Activated naive CD8-positive, alpha-beta T cell treated with anti-CD3 and anti-CD28 coated beads, Interleukin-2, amount 10 ng/mL, durations not matched to agents 7 days and 5 days (primary cell): ENCODE measurements around the gene PRDX6. TPM values are rescaled to one million over a fixed set of nuclear protein-coding genes. Genes with fewer than 3 reads are reported as not detected.
"Not testable (repeated sequence)": the region's sequence is repeated elsewhere in the genome, so short reads cannot be mapped to it uniquely, and the experiment has no call there.

Source experiments
- ATAC-seq: fragments of 150-1000 bp; cut with Tn5 transposase; one replicate; pipeline ENCODE4 v1.10.0; 2021; ENCODE audit warnings: low read depth, moderate library complexity
- POLR2A ChIA-PET: fragments of 350-600 bp; sonication (Branson Sonifier 250); formaldehyde crosslinking; loops from one replicate; lab custom pipeline; 2021; ENCODE audit warnings: antibody characterized with exemption; lab: Charles Lee
- DNase-seq: peaks from one replicate; pipeline ENCODE4 v3.0.0; 2021
- H3K27ac Mint-ChIP-seq: one replicate; pipeline ENCODE4 v1.8.0; 2022; ENCODE audit warnings: mild to moderate bottlenecking, mixed read lengths
- H3K27me3 Mint-ChIP-seq: one replicate; pipeline ENCODE4 v1.8.0; 2022; ENCODE audit warnings: mild to moderate bottlenecking, moderate library complexity, mixed read lengths
- H3K36me3 Mint-ChIP-seq: one replicate; pipeline ENCODE4 v1.8.0; 2021; ENCODE audit warnings: mild to moderate bottlenecking, mixed read lengths
- H3K4me1 Mint-ChIP-seq: one replicate; pipeline ENCODE4 v1.8.0; 2021; ENCODE audit warnings: mixed read lengths
- H3K4me3 Mint-ChIP-seq: one replicate; pipeline ENCODE4 v1.8.0; 2022; ENCODE audit warnings: mild to moderate bottlenecking, moderate library complexity, mixed read lengths
- H3K9me3 Mint-ChIP-seq: one replicate; pipeline ENCODE4 v1.8.0; 2021; ENCODE audit warnings: mixed read lengths
- total RNA-seq, 2 experiments: library from RNA; stranded (reverse); gene quantifications; one replicate each; pipeline ENCODE4 v1.2.3, GENCODE V29; 2021

PRDX6 gene
- total RNA-seq, 2 experiments from 2014 or later, result 136 to 137 TPM

DNA sequence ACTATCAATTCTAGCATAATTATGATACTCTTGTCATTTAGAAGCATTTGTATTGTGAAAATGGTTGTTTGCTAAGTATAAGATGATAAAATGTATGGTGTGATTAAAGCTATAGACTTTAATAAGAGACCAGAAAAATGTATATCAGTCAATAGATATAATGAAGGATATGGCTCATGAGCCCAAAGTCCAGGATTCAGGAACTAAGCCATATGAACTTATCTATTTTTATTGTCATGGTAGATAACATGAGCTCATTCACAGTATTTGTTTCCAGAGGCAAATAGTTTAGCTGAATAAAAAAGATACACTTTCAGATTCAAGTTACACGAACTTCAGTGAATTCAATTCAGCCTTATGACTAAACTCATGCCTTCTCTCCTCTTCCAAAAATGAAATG lies 32.7 kb downstream of the PRDX6 start:
- H3K9me3 Mint-ChIP-seq, result peaks cover 12% of the 10 kb centered on the region
- no peak overlapping the region for H3K27ac Mint-ChIP-seq
- POLR2A ChIA-PET, result interaction anchor here (0.9 kb wide), 1 partner anchor 9 kb away, joined by 3 read pairs; no protein-coding TSS in a partner anchor
- no peak overlapping the region for H3K4me3 Mint-ChIP-seq
- DNase-seq (no peak), ATAC-seq (no peak)
- H3K27me3 Mint-ChIP-seq, result peaks cover 6% of the 10 kb centered on the region
- no peaks in the 10 kb centered on the region for H3K4me1 Mint-ChIP-seq
- H3K36me3 Mint-ChIP-seq, result peaks cover 12% of the 10 kb centered on the region

DNA sequence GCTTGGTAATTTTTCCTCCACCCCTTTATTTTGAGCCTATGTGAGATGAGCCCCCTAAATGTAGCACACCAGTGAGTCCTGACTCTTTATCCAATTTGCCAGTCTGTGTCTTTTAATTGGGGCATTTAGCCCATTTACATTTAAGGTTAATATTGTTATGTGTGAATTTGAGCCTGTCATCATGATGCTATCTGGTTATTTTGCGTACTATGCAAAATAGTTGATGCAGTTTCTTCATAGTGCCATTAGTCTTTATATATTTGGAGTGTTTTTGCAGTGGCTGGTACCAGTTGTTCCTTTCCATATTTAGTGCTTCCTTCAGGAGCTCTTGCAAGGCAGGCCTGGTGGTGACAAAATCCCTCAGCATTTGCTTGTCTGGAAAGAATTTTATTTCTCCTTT lies 37.4 kb downstream of the PRDX6 start:
- Mint-ChIP-seq H3K36me3 (peaks cover 18% of the 10 kb centered on the region), H3K9me3 (peaks cover 13% of the 10 kb centered on the region)
- H3K27ac Mint-ChIP-seq, DNase-seq, H3K4me3 Mint-ChIP-seq, POLR2A ChIA-PET, H3K27me3 Mint-ChIP-seq, ATAC-seq, H3K4me1 Mint-ChIP-seq: not testable (repeated sequence)

DNA sequence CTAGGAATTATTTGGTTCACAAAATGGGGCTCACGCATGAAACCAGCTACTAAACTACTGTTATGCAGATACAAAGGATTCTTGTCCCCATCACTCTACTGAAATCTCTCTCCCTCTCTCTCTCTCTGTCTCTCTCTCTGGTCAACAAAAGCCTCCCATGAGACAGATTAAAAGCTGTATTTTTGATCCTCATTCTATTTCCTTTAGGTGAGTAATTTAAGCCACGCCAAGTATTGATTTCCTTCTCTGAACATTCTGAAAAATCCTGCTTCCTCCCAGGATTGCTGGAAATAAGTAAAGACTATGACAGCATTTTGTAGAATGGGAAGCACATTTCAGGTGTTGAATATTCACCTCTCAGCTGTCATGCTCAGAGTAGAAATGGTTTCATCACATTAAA lies 43.7 kb downstream of the PRDX6 start:
- no peak overlapping the region for H3K4me3 Mint-ChIP-seq
- H3K36me3 Mint-ChIP-seq, result peaks cover 3% of the 10 kb centered on the region
- no peak overlapping the region for H3K27ac Mint-ChIP-seq
- ATAC-seq (no peak), DNase-seq (no peak)
- peaks cover 1% of the 10 kb centered on the region for H3K9me3 Mint-ChIP-seq
- POLR2A ChIA-PET, result interaction anchor here (0.7 kb wide), 1 partner anchor 30 kb away, joined by 3 read pairs; no protein-coding TSS in a partner anchor
- H3K27me3 Mint-ChIP-seq, result peaks cover 2% of the 10 kb centered on the region
- H3K4me1 Mint-ChIP-seq, result peaks cover 7% of the 10 kb centered on the region

DNA sequence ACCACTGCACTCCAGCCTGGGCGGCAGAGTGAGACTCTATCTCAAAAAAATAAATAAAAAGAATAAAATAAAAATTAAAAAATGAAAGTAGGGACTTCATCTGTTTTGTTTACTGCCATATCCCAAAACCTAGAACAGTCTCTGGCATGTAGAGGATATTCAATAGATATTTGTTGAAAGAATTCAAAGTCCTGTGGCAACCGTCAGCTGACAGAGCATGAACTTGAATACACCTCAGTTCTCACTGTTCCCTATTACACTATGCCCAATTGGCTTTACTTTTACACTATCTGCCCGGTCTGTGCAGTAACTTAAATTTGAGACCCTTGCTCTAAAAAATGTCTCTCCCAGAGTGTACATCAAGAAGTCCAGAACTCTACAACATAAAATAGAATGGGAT lies 46.2 kb downstream of the PRDX6 start:
- DNase-seq, result no peak
- H3K27me3 Mint-ChIP-seq, result no peaks in the 10 kb centered on the region
- ATAC-seq, result no peak
- POLR2A ChIA-PET, result no interaction called here
- peaks cover 6% of the 10 kb centered on the region for H3K4me1 Mint-ChIP-seq
- no peak overlapping the region for H3K4me3 Mint-ChIP-seq
- H3K36me3 Mint-ChIP-seq, result peaks cover 2% of the 10 kb centered on the region
- H3K27ac Mint-ChIP-seq, result no peak overlapping the region
- H3K9me3 Mint-ChIP-seq, result peaks cover 1% of the 10 kb centered on the region

DNA sequence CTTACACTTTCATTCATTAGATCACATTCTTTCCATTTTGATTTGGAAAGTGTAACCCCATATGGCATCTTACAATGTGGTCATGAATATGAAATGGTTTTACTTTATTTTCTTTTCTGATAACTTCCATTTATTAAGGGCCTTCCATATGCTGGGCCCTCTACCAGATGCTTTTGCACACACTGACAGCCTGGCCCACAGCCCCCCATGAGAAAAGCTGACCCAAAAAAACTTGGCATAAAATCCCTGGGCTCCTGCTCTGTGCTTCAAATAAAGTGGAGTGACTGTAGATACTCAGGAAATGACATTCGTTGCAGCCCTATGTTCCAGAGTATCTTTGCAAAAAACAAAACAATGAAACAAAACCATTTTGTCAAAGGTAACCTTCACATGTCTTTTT lies 48.8 kb downstream of the PRDX6 start:
- no peak for DNase-seq
- H3K4me1 Mint-ChIP-seq, result peaks cover 5% of the 10 kb centered on the region
- no peak for ATAC-seq
- no peaks in the 10 kb centered on the region for H3K9me3 Mint-ChIP-seq
- H3K36me3 Mint-ChIP-seq, result no peaks in the 10 kb centered on the region
- H3K27ac Mint-ChIP-seq, result no peak overlapping the region
- no peaks in the 10 kb centered on the region for H3K27me3 Mint-ChIP-seq
- H3K4me3 Mint-ChIP-seq, result no peak overlapping the region
- POLR2A ChIA-PET, result no interaction called here

DNA sequence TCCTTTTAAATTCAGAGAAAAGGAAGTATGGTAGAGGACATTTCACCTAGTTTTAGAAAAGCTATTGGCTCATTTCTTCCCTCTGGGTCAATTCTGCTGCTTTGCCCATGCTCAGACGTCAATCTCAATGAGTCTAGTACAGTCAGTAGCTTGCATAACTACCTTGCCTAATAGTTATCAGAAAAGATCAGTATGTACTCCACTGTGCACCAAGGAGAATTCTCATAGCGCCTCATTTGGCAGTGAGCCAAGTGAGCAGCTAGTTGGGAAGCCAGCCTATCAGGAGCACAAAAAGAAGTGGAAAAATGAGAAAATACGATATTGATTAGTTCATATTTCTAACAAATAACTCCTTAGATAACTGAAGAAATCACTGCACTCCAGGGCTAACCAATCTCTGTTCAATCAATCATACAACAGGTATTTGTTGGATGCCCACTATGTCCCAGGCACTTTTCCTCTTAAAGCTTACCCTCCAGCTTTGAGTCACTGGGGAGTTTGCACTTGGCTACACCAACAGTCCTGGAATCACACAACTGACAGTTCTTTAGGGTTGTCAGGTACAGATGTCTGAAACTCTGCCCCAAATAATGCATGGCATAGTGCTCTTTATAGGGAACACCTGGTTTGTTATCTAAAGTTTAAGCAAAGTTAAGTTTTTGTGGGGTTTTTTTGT lies 50.2 kb downstream of the PRDX6 start:
- peaks cover 10% of the 10 kb centered on the region for H3K4me1 Mint-ChIP-seq
- no peak overlapping the region for H3K4me3 Mint-ChIP-seq
- H3K9me3 Mint-ChIP-seq, result no peaks in the 10 kb centered on the region
- DNase-seq (no peak), ATAC-seq (no peak)
- H3K27me3 Mint-ChIP-seq, result no peaks in the 10 kb centered on the region
- POLR2A ChIA-PET, result no interaction called here
- H3K36me3 Mint-ChIP-seq, result peaks cover under 1% of the 10 kb centered on the region
- H3K27ac Mint-ChIP-seq, result no peak overlapping the region

DNA sequence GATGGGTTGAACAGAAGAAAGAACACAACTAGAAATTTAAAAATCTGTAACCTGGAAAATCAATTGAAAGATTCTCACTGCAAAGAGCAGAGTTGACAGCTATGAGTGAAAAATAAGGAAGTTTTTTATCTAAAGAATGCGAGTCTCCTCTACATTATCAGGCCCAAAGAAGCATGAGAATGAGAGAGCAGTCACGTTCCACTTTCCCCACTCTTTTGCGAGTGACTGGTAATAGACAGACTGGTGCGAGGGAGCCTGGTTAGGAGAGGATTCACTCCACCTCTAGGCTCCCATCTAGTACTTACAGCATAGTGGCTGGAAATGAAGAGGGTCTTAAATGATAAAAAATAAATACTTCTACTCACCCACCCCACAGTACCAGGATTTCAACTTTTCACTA lies 52.0 kb downstream of the PRDX6 start:
- no peak for DNase-seq
- Mint-ChIP-seq H3K4me3 (no peak overlapping the region), H3K9me3 (no peaks in the 10 kb centered on the region), H3K4me1 (peaks cover 16% of the 10 kb centered on the region), H3K27me3 (no peaks in the 10 kb centered on the region), H3K36me3 (peaks cover 6% of the 10 kb centered on the region), H3K27ac (no peak overlapping the region)
- POLR2A ChIA-PET, result no interaction called here
- ATAC-seq, result no peak

DNA sequence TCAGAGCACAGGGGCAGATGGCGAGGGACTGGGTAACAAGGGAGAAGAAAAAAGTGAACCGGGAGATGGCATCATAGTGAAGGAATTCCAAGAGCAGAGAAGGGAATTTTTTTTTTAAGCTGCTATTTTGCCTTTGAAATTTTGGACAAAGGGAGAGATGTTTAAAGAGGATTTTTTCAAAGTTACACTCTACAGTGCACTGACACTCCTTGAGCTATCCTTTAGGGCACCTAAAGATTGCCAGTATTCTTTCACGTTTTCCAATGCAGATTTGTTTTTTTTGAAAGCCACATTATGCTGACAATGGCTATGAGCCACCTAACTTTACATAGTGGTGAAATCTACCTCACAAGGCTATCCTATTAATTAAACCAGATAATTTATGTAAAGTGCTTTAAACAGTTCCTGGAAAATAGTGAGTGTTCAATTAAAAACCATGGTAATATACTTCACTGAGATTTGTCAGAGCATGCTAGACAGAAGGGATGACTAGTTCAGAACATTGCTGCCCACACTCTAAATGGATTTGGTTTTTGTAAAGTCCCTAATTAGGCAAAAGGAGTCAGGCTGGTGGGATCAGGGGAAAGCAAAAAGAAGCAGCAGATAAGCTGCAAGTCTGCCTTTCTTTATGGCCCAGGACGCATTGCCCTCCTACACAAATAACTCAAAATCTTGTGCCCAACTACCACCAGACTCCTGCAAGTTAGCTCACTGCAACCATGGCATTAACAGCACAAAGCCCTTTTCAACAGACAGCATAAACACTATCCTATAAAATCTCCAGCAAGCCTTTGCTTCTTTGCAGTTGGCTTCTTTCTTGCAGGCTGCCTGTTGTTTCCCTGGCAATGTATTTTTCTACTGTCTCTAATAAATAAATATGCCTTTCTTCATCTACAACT lies 53.9 kb downstream of the PRDX6 start:
- H3K36me3 Mint-ChIP-seq, result peaks cover 6% of the 10 kb centered on the region
- no peaks in the 10 kb centered on the region for H3K27me3 Mint-ChIP-seq
- H3K27ac Mint-ChIP-seq, result no peak overlapping the region
- DNase-seq, result no peak
- peaks cover 16% of the 10 kb centered on the region for H3K4me1 Mint-ChIP-seq
- no peaks in the 10 kb centered on the region for H3K9me3 Mint-ChIP-seq
- H3K4me3 Mint-ChIP-seq, result no peak overlapping the region
- no peak for ATAC-seq
- POLR2A ChIA-PET, result no interaction called here

DNA sequence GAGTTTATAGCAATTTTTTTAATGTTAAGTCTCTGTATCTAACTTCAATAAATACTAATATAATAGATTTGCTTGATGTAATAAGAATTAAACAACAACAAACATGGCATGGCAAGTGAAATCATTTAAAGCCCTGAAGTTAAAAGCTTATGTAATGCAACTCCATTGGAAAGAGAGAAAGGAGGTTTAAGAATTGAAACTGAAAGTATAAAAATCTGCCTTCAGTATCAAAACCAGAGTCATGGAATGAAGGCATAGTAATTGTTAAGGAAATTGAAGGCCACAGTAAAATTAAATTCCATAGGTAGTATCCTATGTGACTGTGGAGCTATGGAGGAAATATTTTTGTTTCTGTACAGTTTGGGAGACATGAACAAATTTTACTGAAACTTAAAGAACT lies 55.1 kb downstream of the PRDX6 start:
- ATAC-seq (peak; percentile 65), DNase-seq (no peak)
- no peaks in the 10 kb centered on the region for H3K9me3 Mint-ChIP-seq
- no peaks in the 10 kb centered on the region for H3K27me3 Mint-ChIP-seq
- H3K27ac Mint-ChIP-seq, result peak overlapping the region; percentile 59
- H3K36me3 Mint-ChIP-seq, result peaks cover 6% of the 10 kb centered on the region
- POLR2A ChIA-PET, result interaction anchor here (1.0 kb wide), 1 partner anchor 18 kb away, joined by 5 read pairs; no protein-coding TSS in a partner anchor
- H3K4me3 Mint-ChIP-seq, result peak overlapping the region; percentile 32
- peaks cover 16% of the 10 kb centered on the region for H3K4me1 Mint-ChIP-seq

DNA sequence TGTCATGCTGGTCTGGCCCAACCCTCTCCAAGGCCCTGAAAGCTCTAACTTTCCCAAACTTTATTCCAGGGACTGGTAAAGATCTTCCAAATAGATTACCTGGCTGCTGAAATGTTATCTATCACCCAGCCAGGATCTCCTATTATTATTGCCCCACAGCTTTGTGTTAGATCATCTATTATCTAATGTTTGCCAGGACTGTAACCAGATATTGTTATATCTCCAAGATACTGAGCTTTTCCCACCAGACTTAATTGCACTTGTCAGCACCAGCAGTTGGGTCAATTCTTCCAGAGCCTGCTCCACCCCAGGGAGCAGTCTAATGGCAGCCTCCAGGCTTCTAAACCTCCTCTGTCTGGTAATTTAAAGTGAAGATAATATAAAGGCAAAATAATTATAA lies 59.1 kb downstream of the PRDX6 start:
- Mint-ChIP-seq H3K4me3 (no peak overlapping the region), H3K27me3 (no peaks in the 10 kb centered on the region), H3K27ac (no peak overlapping the region), H3K9me3 (peaks cover 9% of the 10 kb centered on the region), H3K36me3 (peaks cover 11% of the 10 kb centered on the region), H3K4me1 (peaks cover 11% of the 10 kb centered on the region)
- ATAC-seq, result no peak
- DNase-seq, result no peak
- POLR2A ChIA-PET, result no interaction called here

Other genes starting within 250 kb of the PRDX6 start
- gene SLC9C2, start 125.7 kb downstream of the PRDX6 start, total RNA-seq, result not detected
- gene TEX50, start 158.0 kb downstream of the PRDX6 start, total RNA-seq, result not detected
- gene ANKRD45, start 192.5 kb downstream of the PRDX6 start, total RNA-seq, result under 1 TPM in 1 of 2 experiments, not detected in 1; 0.28 TPM
- gene KLHL20, start 237.6 kb downstream of the PRDX6 start, total RNA-seq, result 10 to 100 TPM; 27.7 to 28.0 TPM